Activated naive CD8-positive, alpha-beta T cell treated with anti-CD3 and anti-CD28 coated beads, Interleukin-2, amount 10 ng/mL, durations not matched to agents 7 days and 5 days (primary cell): ENCODE data around the gene SAMMSON. TPM values are rescaled to one million over a fixed set of nuclear protein-coding genes. Genes with fewer than 3 reads are reported as not detected.

Source experiments
- ATAC-seq: fragments of 150-1000 bp; cut with Tn5 transposase; one replicate; pipeline ENCODE4 v1.10.0; 2021; ENCODE audit warnings: low read depth, moderate library complexity
- POLR2A ChIA-PET: fragments of 350-600 bp; sonication (Branson Sonifier 250); formaldehyde crosslinking; loops from one replicate; lab custom pipeline; 2021; ENCODE audit warnings: antibody characterized with exemption; lab: Charles Lee
- DNase-seq: peaks from one replicate; pipeline ENCODE4 v3.0.0; 2021
- H3K27ac Mint-ChIP-seq: one replicate; pipeline ENCODE4 v1.8.0; 2022; ENCODE audit warnings: mild to moderate bottlenecking, mixed read lengths
- H3K27me3 Mint-ChIP-seq: one replicate; pipeline ENCODE4 v1.8.0; 2022; ENCODE audit warnings: mild to moderate bottlenecking, moderate library complexity, mixed read lengths
- H3K36me3 Mint-ChIP-seq: one replicate; pipeline ENCODE4 v1.8.0; 2021; ENCODE audit warnings: mild to moderate bottlenecking, mixed read lengths
- H3K4me1 Mint-ChIP-seq: one replicate; pipeline ENCODE4 v1.8.0; 2021; ENCODE audit warnings: mixed read lengths
- H3K4me3 Mint-ChIP-seq: one replicate; pipeline ENCODE4 v1.8.0; 2022; ENCODE audit warnings: mild to moderate bottlenecking, moderate library complexity, mixed read lengths
- H3K9me3 Mint-ChIP-seq: one replicate; pipeline ENCODE4 v1.8.0; 2021; ENCODE audit warnings: mixed read lengths
- total RNA-seq, 2 experiments: library from RNA; stranded (reverse); gene quantifications; one replicate each; pipeline ENCODE4 v1.2.3, GENCODE V29; 2021

The SAMMSON gene
- total RNA-seq, 2 experiments from 2014 or later: not detected

DNA sequence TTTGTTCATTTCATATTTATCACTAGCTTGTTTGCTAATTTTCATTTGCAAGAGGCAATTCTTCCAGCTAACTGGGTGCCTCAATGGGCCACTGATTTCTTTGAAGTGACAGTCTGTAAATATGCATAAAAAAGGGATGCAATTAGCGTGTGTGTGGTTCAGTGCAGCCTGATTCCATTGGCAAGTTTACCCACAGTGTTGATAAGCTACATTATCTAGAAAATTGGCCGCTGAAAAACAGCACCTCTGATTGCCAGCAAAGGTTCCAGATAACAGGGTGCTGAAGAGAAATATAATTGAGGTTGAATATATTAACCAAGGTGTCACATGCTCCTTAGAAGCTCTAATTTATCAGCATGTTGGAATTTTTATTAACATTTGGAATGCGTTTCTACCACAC, 76.9 kb downstream of the SAMMSON start:
- Mint-ChIP-seq H3K36me3 (no peaks in the 10 kb centered on the region), H3K4me3 (no peak overlapping the region), H3K27ac (no peak overlapping the region), H3K27me3 (peaks cover 24% of the 10 kb centered on the region), H3K9me3 (no peaks in the 10 kb centered on the region), H3K4me1 (no peaks in the 10 kb centered on the region)
- ATAC-seq: no peak
- DNase-seq: no peak
- POLR2A ChIA-PET: no interaction called here

DNA sequence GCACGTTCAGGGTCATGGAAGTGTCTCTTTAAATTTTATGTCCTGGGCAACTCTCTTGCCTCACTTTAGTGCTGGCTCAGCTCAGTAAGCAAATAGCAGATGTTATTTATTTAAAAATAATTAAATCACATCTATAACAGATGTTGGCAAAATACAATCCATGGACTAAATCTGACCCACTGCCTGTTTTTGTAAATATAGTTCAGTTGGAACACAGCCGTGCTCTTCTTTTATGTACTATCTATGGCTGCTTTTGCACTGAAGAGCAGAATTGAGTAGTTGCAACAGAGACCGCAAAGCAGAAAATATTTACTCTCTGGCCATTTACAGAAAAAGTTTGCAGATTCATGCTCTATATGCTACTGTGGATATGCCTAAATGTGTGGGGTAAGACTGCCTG, 79.2 kb downstream of the SAMMSON start:
- POLR2A ChIA-PET: no interaction called here
- no peak overlapping the region for H3K4me3 Mint-ChIP-seq
- ATAC-seq: no peak
- H3K9me3 Mint-ChIP-seq: no peaks in the 10 kb centered on the region
- no peak overlapping the region for H3K27ac Mint-ChIP-seq
- H3K36me3 Mint-ChIP-seq: no peaks in the 10 kb centered on the region
- no peaks in the 10 kb centered on the region for H3K4me1 Mint-ChIP-seq
- no peak for DNase-seq
- peaks cover 7% of the 10 kb centered on the region for H3K27me3 Mint-ChIP-seq

- Mint-ChIP-seq H3K27ac (no peak overlapping the region), H3K9me3 (no peaks in the 10 kb centered on the region), H3K4me1 (no peaks in the 10 kb centered on the region), H3K4me3 (no peak overlapping the region), H3K36me3 (no peaks in the 10 kb centered on the region), H3K27me3 (no peaks in the 10 kb centered on the region)
- ATAC-seq: no peak
- POLR2A ChIA-PET: no interaction called here
- DNase-seq: no peak
Measured at GRCh38 chr3:70085613-70086012, 86.1 kb downstream of the SAMMSON start.

DNA sequence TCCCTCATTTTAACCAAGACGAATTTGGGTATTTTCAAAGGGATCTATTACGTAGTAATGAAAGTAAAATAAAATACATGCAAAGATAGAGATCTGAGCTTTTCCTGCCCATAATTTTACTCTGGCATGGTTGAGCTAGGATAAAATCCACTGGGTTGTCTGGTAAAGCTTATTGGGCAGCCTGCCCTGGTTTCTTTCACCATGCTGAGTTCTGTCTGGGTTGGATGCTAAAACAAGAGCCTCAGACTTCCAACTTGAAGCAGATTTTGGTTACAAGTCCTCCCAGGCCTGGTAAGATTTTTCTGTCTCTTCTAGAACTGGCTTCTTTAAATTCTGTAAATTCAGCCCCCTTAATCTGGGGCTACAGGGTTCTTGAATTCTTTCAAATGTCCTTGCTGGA, 86.8 kb downstream of the SAMMSON start:
- ATAC-seq (no peak), DNase-seq (no peak)
- POLR2A ChIA-PET: no interaction called here
- Mint-ChIP-seq H3K27me3 (no peaks in the 10 kb centered on the region), H3K4me3 (no peak overlapping the region), H3K27ac (no peak overlapping the region), H3K4me1 (no peaks in the 10 kb centered on the region), H3K36me3 (no peaks in the 10 kb centered on the region), H3K9me3 (no peaks in the 10 kb centered on the region)

- POLR2A ChIA-PET: no interaction called here
- Mint-ChIP-seq H3K4me1 (no peaks in the 10 kb centered on the region), H3K27me3 (peaks cover 7% of the 10 kb centered on the region), H3K9me3 (no peaks in the 10 kb centered on the region), H3K4me3 (no peak overlapping the region), H3K36me3 (no peaks in the 10 kb centered on the region), H3K27ac (no peak overlapping the region)
- DNase-seq (no peak), ATAC-seq (no peak)
Measured at GRCh38 chr3:70090322-70090913, 90.9 kb downstream of the SAMMSON start.

- Mint-ChIP-seq H3K27me3 (peaks cover 7% of the 10 kb centered on the region), H3K4me3 (no peak overlapping the region), H3K4me1 (no peaks in the 10 kb centered on the region), H3K36me3 (no peaks in the 10 kb centered on the region), H3K27ac (no peak overlapping the region), H3K9me3 (no peaks in the 10 kb centered on the region)
- DNase-seq: no peak
- no peak for ATAC-seq
- POLR2A ChIA-PET: no interaction called here
Measured at GRCh38 chr3:70094197-70094596, 94.7 kb downstream of the SAMMSON start.

DNA sequence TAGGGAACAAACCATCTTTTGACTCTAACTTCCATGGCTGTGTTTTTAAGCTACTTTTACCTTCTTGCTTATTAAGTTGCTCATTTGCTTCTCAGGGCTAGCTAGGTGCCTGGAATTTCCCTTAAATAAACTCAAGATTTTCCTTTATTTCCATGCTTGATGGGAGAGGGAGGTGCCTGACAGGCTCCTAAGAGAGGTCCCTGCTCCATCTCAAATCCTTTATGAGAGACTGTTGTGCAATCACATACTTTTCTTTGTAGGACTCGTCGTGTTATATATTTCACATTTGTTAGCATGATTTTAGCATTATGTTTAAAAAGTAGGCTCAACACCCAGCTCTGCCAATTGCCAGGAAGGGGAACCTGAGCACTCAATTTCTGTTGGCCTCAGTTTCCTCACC, 95.7 kb downstream of the SAMMSON start:
- POLR2A ChIA-PET: no interaction called here
- H3K4me3 Mint-ChIP-seq: no peak overlapping the region
- H3K27ac Mint-ChIP-seq: no peak overlapping the region
- no peaks in the 10 kb centered on the region for H3K4me1 Mint-ChIP-seq
- H3K9me3 Mint-ChIP-seq: no peaks in the 10 kb centered on the region
- ATAC-seq (no peak), DNase-seq (no peak)
- H3K36me3 Mint-ChIP-seq: no peaks in the 10 kb centered on the region
- H3K27me3 Mint-ChIP-seq: peaks cover 8% of the 10 kb centered on the region

DNA sequence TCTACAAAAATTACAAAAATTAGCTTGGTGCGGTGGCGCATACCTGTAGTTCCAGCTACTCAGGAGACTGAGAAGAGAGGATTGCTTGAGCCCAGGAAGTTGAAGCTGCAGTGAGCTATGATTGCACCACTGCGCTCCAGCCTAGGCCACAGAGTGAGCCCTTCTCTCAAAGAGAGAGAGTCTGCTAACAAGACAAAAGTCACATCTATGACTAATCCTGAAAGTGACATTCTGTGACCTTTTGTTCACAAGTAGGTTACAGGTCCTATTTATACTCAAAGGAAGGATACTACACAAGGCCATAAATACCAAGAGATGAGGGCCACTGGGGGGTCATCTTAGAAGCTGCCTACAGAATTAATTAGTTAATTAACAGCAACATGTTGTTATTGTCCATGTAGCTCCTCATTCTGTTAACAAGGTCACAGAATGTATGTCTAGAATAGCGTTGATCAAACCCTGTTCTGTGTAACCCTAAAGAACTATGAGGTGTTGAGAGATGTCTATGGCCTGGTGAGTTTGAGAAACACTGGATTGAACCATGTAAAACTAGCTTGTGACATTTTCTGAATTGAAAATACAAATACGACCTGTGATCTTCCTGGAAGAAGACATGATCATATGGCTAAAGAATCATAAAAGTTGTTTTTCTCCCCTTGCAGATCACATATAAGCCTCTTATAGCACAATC, 97.0 kb downstream of the SAMMSON start:
- Mint-ChIP-seq H3K27ac (no peak overlapping the region), H3K9me3 (no peaks in the 10 kb centered on the region), H3K36me3 (no peaks in the 10 kb centered on the region), H3K4me3 (no peak overlapping the region), H3K27me3 (peaks cover 8% of the 10 kb centered on the region), H3K4me1 (no peaks in the 10 kb centered on the region)
- DNase-seq: no peak
- no peak for ATAC-seq
- POLR2A ChIA-PET: no interaction called here

GRCh38 chr3:70097084-70097483, 97.6 kb downstream of the SAMMSON start:
- H3K36me3 Mint-ChIP-seq: no peaks in the 10 kb centered on the region
- no peaks in the 10 kb centered on the region for H3K9me3 Mint-ChIP-seq
- no peak overlapping the region for H3K4me3 Mint-ChIP-seq
- no peak overlapping the region for H3K27ac Mint-ChIP-seq
- POLR2A ChIA-PET: no interaction called here
- no peak for ATAC-seq
- DNase-seq: no peak
- H3K4me1 Mint-ChIP-seq: no peaks in the 10 kb centered on the region
- H3K27me3 Mint-ChIP-seq: peaks cover 8% of the 10 kb centered on the region

- ATAC-seq (no peak), DNase-seq (no peak)
- H3K9me3 Mint-ChIP-seq: no peaks in the 10 kb centered on the region
- no peak overlapping the region for H3K4me3 Mint-ChIP-seq
- H3K36me3 Mint-ChIP-seq: no peaks in the 10 kb centered on the region
- peaks cover 2% of the 10 kb centered on the region for H3K27me3 Mint-ChIP-seq
- POLR2A ChIA-PET: no interaction called here
- H3K4me1 Mint-ChIP-seq: no peaks in the 10 kb centered on the region
- H3K27ac Mint-ChIP-seq: no peak overlapping the region
Measured at GRCh38 chr3:70108072-70108471, 108.5 kb downstream of the SAMMSON start.

DNA sequence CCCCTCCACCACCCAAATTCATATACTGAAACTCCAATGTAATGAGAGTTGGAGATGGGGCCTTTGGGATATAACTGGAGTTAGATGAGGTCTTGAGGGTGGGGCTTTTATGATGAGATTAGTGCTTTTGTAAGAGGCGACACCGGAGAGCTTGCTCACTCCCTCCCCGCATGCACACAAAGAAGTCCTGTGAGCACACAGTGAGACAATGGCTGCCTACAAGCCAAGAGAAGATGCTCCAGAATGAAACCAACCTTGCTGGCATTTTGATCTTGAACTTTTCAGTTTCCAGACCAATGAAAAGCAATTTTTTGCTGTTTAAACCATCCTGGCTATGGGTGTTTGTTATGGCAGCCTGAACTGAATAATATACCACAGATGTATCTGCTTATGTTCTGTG, 109.0 kb downstream of the SAMMSON start:
- DNase-seq: no peak
- no peak for ATAC-seq
- Mint-ChIP-seq H3K27ac (no peak overlapping the region), H3K9me3 (no peaks in the 10 kb centered on the region), H3K36me3 (no peaks in the 10 kb centered on the region), H3K4me1 (no peaks in the 10 kb centered on the region), H3K27me3 (peaks cover 2% of the 10 kb centered on the region), H3K4me3 (no peak overlapping the region)
- POLR2A ChIA-PET: no interaction called here

GRCh38 chr3:70110066-70110465, 110.5 kb downstream of the SAMMSON start:
- no peak for DNase-seq

GRCh38 chr3:70111411-70111810, 111.9 kb downstream of the SAMMSON start:
- POLR2A ChIA-PET: no interaction called here
- Mint-ChIP-seq H3K4me3 (no peak overlapping the region), H3K9me3 (no peaks in the 10 kb centered on the region), H3K36me3 (no peaks in the 10 kb centered on the region), H3K27me3 (peaks cover 5% of the 10 kb centered on the region), H3K27ac (no peak overlapping the region), H3K4me1 (no peaks in the 10 kb centered on the region)
- ATAC-seq (no peak), DNase-seq (no peak)

More at GRCh38 chr3:70110066-70110465, 110.5 kb downstream of the SAMMSON start:
- H3K36me3 Mint-ChIP-seq: no peaks in the 10 kb centered on the region
- no peak for ATAC-seq
- peaks cover 2% of the 10 kb centered on the region for H3K27me3 Mint-ChIP-seq
- H3K4me1 Mint-ChIP-seq: no peaks in the 10 kb centered on the region
- H3K9me3 Mint-ChIP-seq: no peaks in the 10 kb centered on the region
- H3K27ac Mint-ChIP-seq: no peak overlapping the region
- POLR2A ChIA-PET: no interaction called here
- no peak overlapping the region for H3K4me3 Mint-ChIP-seq

GRCh38 chr3:70112751-70113150, 113.2 kb downstream of the SAMMSON start:
- no peaks in the 10 kb centered on the region for H3K9me3 Mint-ChIP-seq
- no peak for ATAC-seq
- no peak overlapping the region for H3K27ac Mint-ChIP-seq

More at GRCh38 chr3:70112751-70113150, 113.2 kb downstream of the SAMMSON start:
- Mint-ChIP-seq H3K4me1 (no peaks in the 10 kb centered on the region), H3K36me3 (no peaks in the 10 kb centered on the region), H3K4me3 (no peak overlapping the region), H3K27me3 (peaks cover 7% of the 10 kb centered on the region)
- DNase-seq: no peak
- POLR2A ChIA-PET: no interaction called here
